ENCODE data around the gene ABCA13.

Gene ABCA13

GRCh38 chr7:48419401-48419800 is 248.1 kb downstream of the ABCA13 start:
- no peak for TF ChIP-seq TAF1 (IDR thresholded peaks at IDR 0.05; ENCODE audit: borderline replicate concordance, insufficient read depth, low read length)
- no peak for TF ChIP-seq REST (IDR thresholded peaks at IDR 0.05; ENCODE audit: insufficient read depth in 1 of 2, low read depth in 2 of 2, low read length in 2 of 2)
- TF ChIP-seq POLR2AphosphoS5 (IDR thresholded peaks at IDR 0.05; ENCODE audit: low read depth, low read length), result no peak
- TF ChIP-seq SIN3A (IDR thresholded peaks at IDR 0.05; ENCODE audit: borderline replicate concordance, insufficient read depth, low read length), result no peak
- no peak for TF ChIP-seq FOXP2 (optimal IDR thresholded peaks at IDR 0.05; ENCODE audit: borderline replicate concordance, extremely low read depth, extremely low read length, insufficient read depth)

- TF ChIP-seq TAF1 (IDR thresholded peaks at IDR 0.05; ENCODE audit: borderline replicate concordance, insufficient read depth, low read length) (no peak), POLR2AphosphoS5 (IDR thresholded peaks at IDR 0.05; ENCODE audit: low read depth, low read length) (no peak), REST (IDR thresholded peaks at IDR 0.05; ENCODE audit: insufficient read depth in 1 of 2, low read depth in 2 of 2, low read length in 2 of 2) (no peak), FOXP2 (optimal IDR thresholded peaks at IDR 0.05; ENCODE audit: borderline replicate concordance, extremely low read depth, extremely low read length, insufficient read depth) (no peak), SIN3A (IDR thresholded peaks at IDR 0.05; ENCODE audit: borderline replicate concordance, insufficient read depth, low read length) (no peak)
Observed at GRCh38 chr7:48420206-48420605, 248.9 kb downstream of the ABCA13 start.

- TF ChIP-seq REST (IDR thresholded peaks at IDR 0.05; ENCODE audit: insufficient read depth in 1 of 2, low read depth in 2 of 2, low read length in 2 of 2), result no peak
Observed at GRCh38 chr7:48421357-48421756, 250.1 kb downstream of the ABCA13 start.

- TF ChIP-seq REST (IDR thresholded peaks at IDR 0.05; ENCODE audit: insufficient read depth in 1 of 2, low read depth in 2 of 2, low read length in 2 of 2) (no peak), SIN3A (IDR thresholded peaks at IDR 0.05; ENCODE audit: borderline replicate concordance, insufficient read depth, low read length) (no peak)
Observed at GRCh38 chr7:48424731-48425130, 253.5 kb downstream of the ABCA13 start.

- no peak for TF ChIP-seq SIN3A (IDR thresholded peaks at IDR 0.05; ENCODE audit: borderline replicate concordance, insufficient read depth, low read length)
Observed at GRCh38 chr7:48426331-48426965, 255.2 kb downstream of the ABCA13 start.
